ENCODE results near the gene LILRB3. TPM values are rescaled to one million over a fixed set of nuclear protein-coding genes. Genes with fewer than 3 reads are reported as not detected.

LILRB3 gene
- total and polyA plus RNA-seq, 2 experiments from 2014 or later = not detected

DNA sequence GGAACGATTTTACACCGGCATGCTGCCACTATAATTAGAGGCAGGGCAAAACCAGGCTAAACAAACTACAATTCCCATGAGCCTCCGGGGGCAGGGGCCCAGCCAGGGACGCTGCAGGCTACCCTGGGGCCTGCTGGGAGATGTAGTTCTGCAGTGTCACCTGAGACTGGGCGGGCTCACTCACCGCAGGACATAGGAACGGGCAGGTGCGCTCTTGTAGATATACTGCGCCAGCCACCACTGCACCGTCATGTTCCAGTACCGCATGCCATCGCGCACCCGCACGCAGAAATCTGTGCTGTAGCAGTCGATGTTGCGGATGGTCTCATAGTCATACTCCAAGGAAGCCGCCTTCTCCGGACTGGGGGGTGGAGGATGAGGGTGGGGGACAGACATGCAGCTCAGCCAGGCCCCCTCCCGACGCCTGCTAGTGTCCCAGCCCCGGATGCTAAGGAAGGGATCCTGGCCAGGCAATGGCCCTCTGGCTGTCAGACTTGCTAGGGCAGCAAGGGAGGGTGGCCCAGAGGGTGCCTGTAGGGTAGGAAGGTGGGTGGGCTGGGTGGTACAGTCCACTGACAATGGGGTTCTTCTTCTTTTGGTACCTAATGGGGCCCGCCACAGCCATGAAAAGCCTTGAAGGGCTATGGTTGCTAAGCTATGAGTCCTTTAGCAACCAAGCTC, 44.1 kb downstream of the LILRB3 start:
- no peaks in the 10 kb centered on the region; the same call in 1 of the 3 replicates for H3K9me3 Mint-ChIP-seq
- peak; percentile 82 for ATAC-seq

DNA sequence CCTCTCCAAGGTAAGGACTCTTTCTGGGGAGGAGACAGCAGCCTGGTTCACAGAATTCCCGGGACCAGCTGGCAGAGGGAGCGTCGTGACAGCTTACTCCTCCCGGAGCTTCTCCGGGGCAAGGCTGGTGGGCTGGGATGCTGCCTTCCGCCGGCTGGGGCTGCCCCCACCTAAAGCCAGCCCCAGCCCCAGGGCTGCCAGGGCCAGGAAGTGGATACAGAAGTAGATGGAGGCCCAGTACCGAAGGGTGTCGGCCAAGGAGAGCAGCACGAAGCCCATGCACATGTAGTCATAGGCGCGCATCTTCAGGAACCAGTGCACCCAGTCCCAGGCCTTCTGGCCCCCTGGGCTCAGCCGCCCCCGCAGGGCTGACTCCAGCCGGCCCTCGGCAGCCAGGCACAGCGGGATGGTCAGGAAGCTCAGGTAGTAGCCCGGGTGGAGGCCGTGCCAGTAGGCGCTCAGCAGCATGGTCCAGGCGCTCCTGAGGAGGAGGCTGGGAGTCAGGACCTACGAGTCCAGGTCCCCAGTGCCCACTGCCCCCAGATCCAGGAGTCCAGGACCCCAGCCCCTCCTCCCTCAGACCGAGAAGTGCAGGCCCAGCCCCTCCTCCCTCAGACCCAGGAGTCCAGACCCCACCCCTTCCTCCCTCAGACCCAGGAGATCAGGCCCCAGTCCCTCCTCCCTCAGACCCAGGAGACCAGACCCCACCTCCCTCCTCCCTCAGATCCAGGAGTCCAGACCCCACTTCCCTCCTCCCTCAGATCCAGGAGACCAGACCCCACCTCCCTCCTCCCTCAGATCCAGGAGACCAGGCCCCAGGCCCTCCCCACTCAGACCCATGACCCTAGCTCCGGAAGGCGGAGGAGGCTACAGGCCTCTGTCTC, 48.6 kb downstream of the LILRB3 start:
- no peak overlapping the region for H3K27ac Mint-ChIP-seq
- ATAC-seq (no peak), DNase-seq (ENCODE audit: low spot score) (peak; percentile 34)
- TF ChIP-seq POLR2AphosphoS5 (IDR thresholded peaks at IDR 0.05; ENCODE audit: low read depth) (no peak), EZH2 (IDR thresholded peaks at IDR 0.05; ENCODE audit: low read depth, unreplicated experiment) (no peak), JUNB (IDR thresholded peaks at IDR 0.05; ENCODE audit: unreplicated experiment) (no peak)
- TF ChIP-seq, protein P1, sequence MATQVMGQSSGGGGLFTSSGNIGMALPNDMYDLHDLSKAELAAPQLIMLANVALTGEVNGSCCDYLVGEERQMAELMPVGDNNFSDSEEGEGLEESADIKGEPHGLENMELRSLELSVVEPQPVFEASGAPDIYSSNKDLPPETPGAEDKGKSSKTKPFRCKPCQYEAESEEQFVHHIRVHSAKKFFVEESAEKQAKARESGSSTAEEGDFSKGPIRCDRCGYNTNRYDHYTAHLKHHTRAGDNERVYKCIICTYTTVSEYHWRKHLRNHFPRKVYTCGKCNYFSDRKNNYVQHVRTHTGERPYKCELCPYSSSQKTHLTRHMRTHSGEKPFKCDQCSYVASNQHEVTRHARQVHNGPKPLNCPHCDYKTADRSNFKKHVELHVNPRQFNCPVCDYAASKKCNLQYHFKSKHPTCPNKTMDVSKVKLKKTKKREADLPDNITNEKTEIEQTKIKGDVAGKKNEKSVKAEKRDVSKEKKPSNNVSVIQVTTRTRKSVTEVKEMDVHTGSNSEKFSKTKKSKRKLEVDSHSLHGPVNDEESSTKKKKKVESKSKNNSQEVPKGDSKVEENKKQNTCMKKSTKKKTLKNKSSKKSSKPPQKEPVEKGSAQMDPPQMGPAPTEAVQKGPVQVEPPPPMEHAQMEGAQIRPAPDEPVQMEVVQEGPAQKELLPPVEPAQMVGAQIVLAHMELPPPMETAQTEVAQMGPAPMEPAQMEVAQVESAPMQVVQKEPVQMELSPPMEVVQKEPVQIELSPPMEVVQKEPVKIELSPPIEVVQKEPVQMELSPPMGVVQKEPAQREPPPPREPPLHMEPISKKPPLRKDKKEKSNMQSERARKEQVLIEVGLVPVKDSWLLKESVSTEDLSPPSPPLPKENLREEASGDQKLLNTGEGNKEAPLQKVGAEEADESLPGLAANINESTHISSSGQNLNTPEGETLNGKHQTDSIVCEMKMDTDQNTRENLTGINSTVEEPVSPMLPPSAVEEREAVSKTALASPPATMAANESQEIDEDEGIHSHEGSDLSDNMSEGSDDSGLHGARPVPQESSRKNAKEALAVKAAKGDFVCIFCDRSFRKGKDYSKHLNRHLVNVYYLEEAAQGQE (IDR thresholded peaks at IDR 0.05; ENCODE audit: unreplicated experiment) = no peak

More for the DNA sequence above, 44.1 kb downstream of the LILRB3 start:
- Histone ChIP-seq H3K4me3 (peak overlapping the region; percentile 27; the same call in 1 of the 2 replicates), H3K79me2 (replicated peaks; ENCODE audit: insufficient read depth) (no peaks in the 10 kb centered on the region), H3K9me2 (ENCODE audit: insufficient read depth) (no peaks in the 10 kb centered on the region), H3K4me1 (ENCODE audit: insufficient read depth) (peaks cover 2% of the 10 kb centered on the region; the same call in 1 of the 2 replicates), H3F3A (replicated peaks; ENCODE audit: low read depth) (peaks cover 11% of the 10 kb centered on the region), H3K36me3 (ENCODE audit: insufficient read depth) (peaks cover 9% of the 10 kb centered on the region; the same call in 1 of the 2 replicates), H3K27ac (ENCODE audit: low read depth) (no peak overlapping the region), H3K4me2 (peak overlapping the region; percentile 65; the same call in 1 of the 2 replicates), H4K20me1 (replicated peaks; ENCODE audit: insufficient read depth) (peaks cover 13% of the 10 kb centered on the region), H3K27me3 (ENCODE audit: insufficient read depth) (no peaks in the 10 kb centered on the region), H2AFZ (no peak overlapping the region)
- TF ChIP-seq ZNF331 (CRISPR knock-in tag; IDR thresholded peaks at IDR 0.05; ENCODE audit: low read depth) (no peak), NANOG (IDR thresholded peaks at IDR 0.05; ENCODE audit: borderline replicate concordance) (no peak), CREB1 (CRISPR knock-in tag; IDR thresholded peaks at IDR 0.05; ENCODE audit: low read depth) (0 out of 2 replicates have a peak, but pooled peaks have one; percentile 14), POLR2AphosphoS5 (IDR thresholded peaks at IDR 0.05; ENCODE audit: low read depth) (peak; percentile 75)
- TF ChIP-seq, protein P2, sequence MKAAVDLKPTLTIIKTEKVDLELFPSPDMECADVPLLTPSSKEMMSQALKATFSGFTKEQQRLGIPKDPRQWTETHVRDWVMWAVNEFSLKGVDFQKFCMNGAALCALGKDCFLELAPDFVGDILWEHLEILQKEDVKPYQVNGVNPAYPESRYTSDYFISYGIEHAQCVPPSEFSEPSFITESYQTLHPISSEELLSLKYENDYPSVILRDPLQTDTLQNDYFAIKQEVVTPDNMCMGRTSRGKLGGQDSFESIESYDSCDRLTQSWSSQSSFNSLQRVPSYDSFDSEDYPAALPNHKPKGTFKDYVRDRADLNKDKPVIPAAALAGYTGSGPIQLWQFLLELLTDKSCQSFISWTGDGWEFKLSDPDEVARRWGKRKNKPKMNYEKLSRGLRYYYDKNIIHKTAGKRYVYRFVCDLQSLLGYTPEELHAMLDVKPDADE (IDR thresholded peaks at IDR 0.05) = peak; percentile 98
- Mint-ChIP-seq H3K4me1 (peaks cover 14% of the 10 kb centered on the region), H3K27ac (peak overlapping the region; percentile 59), H3K4me3 (peak overlapping the region; percentile 46), H3K36me3 (ENCODE audit: low read depth) (peaks cover 32% of the 10 kb centered on the region), H3K27me3 (ENCODE audit: insufficient read depth, low read depth, poor library complexity) (peaks cover 25% of the 10 kb centered on the region)
- peak; percentile 91 for DNase-seq (ENCODE audit: low spot score)

More for the DNA sequence above, 48.6 kb downstream of the LILRB3 start:
- H3K36me3 ChIP-seq (ENCODE audit: insufficient read depth) = peaks cover 9% of the 10 kb centered on the region; the same call in 1 of the 2 replicates
- Mint-ChIP-seq H3K9me3 (no peaks in the 10 kb centered on the region; the same call in 1 of the 3 replicates), H3K4me1 (peaks cover 21% of the 10 kb centered on the region), H3K4me3 (peak overlapping the region; percentile 27; the same call in 1 of the 3 replicates), H3K27me3 (ENCODE audit: insufficient read depth, low read depth, poor library complexity) (peaks cover 34% of the 10 kb centered on the region), H3K36me3 (ENCODE audit: low read depth) (peaks cover 15% of the 10 kb centered on the region)
- H3K27me3 ChIP-seq (ENCODE audit: insufficient read depth) = no peaks in the 10 kb centered on the region
- no peak overlapping the region for H3K4me3 ChIP-seq
- no peak overlapping the region for H2AFZ ChIP-seq
- no peak overlapping the region for H3K4me2 ChIP-seq
- H4K20me1 ChIP-seq (replicated peaks; ENCODE audit: insufficient read depth) = peaks cover 9% of the 10 kb centered on the region
- no peaks in the 10 kb centered on the region for H3K9me2 ChIP-seq (ENCODE audit: insufficient read depth)
- H3F3A ChIP-seq (replicated peaks; ENCODE audit: low read depth) = peaks cover 17% of the 10 kb centered on the region
- H3K79me2 ChIP-seq (replicated peaks; ENCODE audit: insufficient read depth) = no peaks in the 10 kb centered on the region
- H3K4me1 ChIP-seq (ENCODE audit: insufficient read depth) = peaks cover 2% of the 10 kb centered on the region; the same call in 1 of the 2 replicates
- peak overlapping the region; percentile 69; the same call in 1 of the 2 replicates for H3K27ac ChIP-seq (ENCODE audit: low read depth)

Data from GM23338 (cell line).